Thymus (tissue), 11 donors: ENCODE results near the gene TXLNA. TPM values are rescaled to one million over a fixed set of nuclear protein-coding genes. Genes with fewer than 3 reads are reported as not detected.
A peak's percentile ranks its signal among the peaks of the same experiment; 100 is the strongest.
"Not testable (repeated sequence)": the region's sequence is repeated elsewhere in the genome, so short reads cannot be mapped to it uniquely, and the experiment has no call there.

Experiments used
- DNase-seq, 9 donors: peaks; one replicate each; pipeline ENCODE4 v3.0.0-alpha.2; 2013; ENCODE audit warnings: low spot score in 9 of 9, low read depth in 6 of 9, missing footprints in 1 of 9
- H3K27ac ChIP-seq, 2 donors: one replicate each; pipeline ENCODE4 v1.5.1; 2013; ENCODE audit warnings: control low read depth in 1 of 2, low read depth in 1 of 2, low read length in 1 of 2, mild to moderate bottlenecking in 1 of 2, moderate library complexity in 1 of 2
- H3K27me3 ChIP-seq, 2 donors: one replicate each; pipeline ENCODE4 v1.5.1; 2013; ENCODE audit warnings: low read length in 1 of 2; ENCODE audit not compliant: control insufficient read depth in 2 of 2, insufficient read depth in 1 of 2
- H3K36me3 ChIP-seq, 2 donors: one replicate each; pipeline ENCODE4 v1.5.1; 2013; ENCODE audit warnings: low read length in 1 of 2, mild to moderate bottlenecking in 1 of 2, moderate library complexity in 1 of 2; ENCODE audit not compliant: control insufficient read depth in 2 of 2, insufficient read depth in 2 of 2
- H3K4me1 ChIP-seq, 2 donors: one replicate each; pipeline ENCODE4 v1.5.1; 2013; ENCODE audit warnings: low read length in 2 of 2; ENCODE audit not compliant: control insufficient read depth in 2 of 2, insufficient read depth in 2 of 2
- H3K4me3 ChIP-seq, 2 donors: one replicate each; pipeline ENCODE4 v1.5.1; 2013; ENCODE audit warnings: low read length in 2 of 2, control low read depth in 1 of 2, mild to moderate bottlenecking in 1 of 2
- H3K9me3 ChIP-seq, 2 donors: one replicate each; pipeline ENCODE4 v1.5.1; 2013; ENCODE audit warnings: low read length in 1 of 2, mild to moderate bottlenecking in 1 of 2; ENCODE audit not compliant: control insufficient read depth in 2 of 2, insufficient read depth in 1 of 2
- WGBS: extraction: QIAGEN DNeasy Blood & Tissue Kit; methylation state at CpG from one replicate; pipeline ENCODE4 v1.1.7; 2013; 5-methylcytosine and 5-hydroxymethylcytosine counted together
- polyA plus RNA-seq: library from polyadenylated mRNA; stranded (reverse); fragments of 200-250 nt; gene quantifications from one replicate; pipeline ENCODE4 v1.2.3, GENCODE V29; 2013
- total RNA-seq: library from RNA; stranded (reverse); fragments of 120-200 nt; gene quantifications from one replicate; pipeline ENCODE4 v1.2.4, GENCODE V29; 2013
- donor health status: healthy.

The TXLNA gene
- total and polyA plus RNA-seq, 2 donors, result 17.7 to 33.1 TPM

DNA sequence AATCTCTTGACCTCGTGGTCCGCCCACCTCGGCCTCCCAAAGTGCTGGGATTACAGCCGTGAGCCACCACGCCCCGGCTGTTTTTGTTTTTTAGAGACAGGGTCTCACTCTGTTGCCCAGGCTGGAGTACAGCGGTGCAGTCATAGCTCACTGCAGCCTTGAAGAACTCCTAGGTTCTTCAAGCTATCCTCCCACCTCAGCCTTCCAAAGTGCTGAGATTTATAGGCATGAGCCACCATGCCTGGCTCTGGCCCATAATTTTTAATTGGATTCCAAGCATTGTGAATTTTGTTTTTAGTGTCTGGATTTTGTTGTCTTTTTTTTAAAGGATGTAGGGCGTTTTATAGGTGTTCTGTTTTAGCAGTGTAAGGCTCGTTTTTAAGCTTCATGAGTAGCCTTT lies 28.6 kb upstream of the TXLNA start:
- DNase-seq, result no peak
- Histone ChIP-seq H3K36me3 (peaks cover 10 to 29% of the 10 kb centered on the region in 2 donors), H3K4me1 (no peaks in the 10 kb centered on the region), H3K27me3 (no peaks in the 10 kb centered on the region), H3K9me3 (peaks cover 1 to 16% of the 10 kb centered on the region in 2 donors), H3K4me3 (no peak overlapping the region), H3K27ac (no peak overlapping the region)
- 99% methylated on average over 9 of the region's 9 CpGs for WGBS

DNA sequence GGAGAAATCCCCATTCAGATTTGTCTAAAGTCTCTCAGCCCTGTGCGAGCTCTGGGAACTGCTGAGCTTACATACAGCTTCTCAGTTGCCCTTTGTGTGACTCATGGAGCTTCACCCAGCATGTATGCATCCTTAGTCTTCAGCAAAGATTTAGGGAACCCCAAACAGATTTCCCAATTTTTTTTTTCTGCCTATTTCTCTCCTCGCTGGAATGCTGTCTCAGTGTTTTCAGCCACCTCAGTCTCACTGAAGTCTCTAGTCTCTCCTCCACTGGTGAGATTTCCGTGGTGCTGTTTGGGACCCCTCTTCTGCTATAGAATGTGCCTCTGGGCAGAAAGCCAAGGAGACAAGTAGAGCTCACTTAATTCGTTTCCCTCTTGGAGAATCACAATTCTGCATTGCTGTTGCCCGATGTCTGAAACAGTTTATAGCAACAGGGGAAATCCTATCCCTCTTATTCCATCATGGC lies 28.1 kb upstream of the TXLNA start:
- Histone ChIP-seq H3K27me3 (no peaks in the 10 kb centered on the region), H3K4me1 (no peaks in the 10 kb centered on the region), H3K27ac (no peak overlapping the region), H3K36me3 (peaks cover 15 to 34% of the 10 kb centered on the region in 2 donors), H3K4me3 (no peak overlapping the region), H3K9me3 (peaks cover 1 to 16% of the 10 kb centered on the region in 2 donors)
- no peak for DNase-seq
- 90% methylated on average over 5 of the region's 5 CpGs for WGBS

DNA sequence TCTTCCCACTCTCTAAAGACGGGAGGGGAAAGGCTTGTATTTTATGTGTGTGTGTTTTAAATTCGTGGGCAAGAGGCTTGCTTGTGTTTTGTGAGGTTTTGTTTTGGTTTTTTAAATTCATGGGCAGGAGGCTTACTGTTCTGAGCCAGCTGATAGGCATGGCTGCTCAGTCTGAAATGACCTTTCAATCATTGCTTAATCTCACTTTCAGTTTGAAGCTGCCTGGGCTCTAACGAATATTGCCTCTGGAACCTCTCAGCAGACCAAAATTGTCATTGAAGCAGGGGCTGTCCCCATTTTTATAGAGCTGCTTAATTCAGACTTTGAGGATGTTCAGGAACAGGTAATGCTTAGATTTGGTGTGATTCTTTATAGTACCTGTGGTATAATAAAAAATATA lies 20.3 kb upstream of the TXLNA start:
- no peaks in the 10 kb centered on the region for H3K4me1 ChIP-seq
- no peak overlapping the region for H3K27ac ChIP-seq
- no peaks in the 10 kb centered on the region for H3K27me3 ChIP-seq
- DNase-seq, result no peak
- H3K36me3 ChIP-seq, result peaks cover 68 to 82% of the 10 kb centered on the region in 2 donors
- 97% methylated on average over 3 of the region's 3 CpGs for WGBS
- H3K4me3 ChIP-seq, result no peak overlapping the region
- H3K9me3 ChIP-seq, result no peaks in the 10 kb centered on the region

DNA sequence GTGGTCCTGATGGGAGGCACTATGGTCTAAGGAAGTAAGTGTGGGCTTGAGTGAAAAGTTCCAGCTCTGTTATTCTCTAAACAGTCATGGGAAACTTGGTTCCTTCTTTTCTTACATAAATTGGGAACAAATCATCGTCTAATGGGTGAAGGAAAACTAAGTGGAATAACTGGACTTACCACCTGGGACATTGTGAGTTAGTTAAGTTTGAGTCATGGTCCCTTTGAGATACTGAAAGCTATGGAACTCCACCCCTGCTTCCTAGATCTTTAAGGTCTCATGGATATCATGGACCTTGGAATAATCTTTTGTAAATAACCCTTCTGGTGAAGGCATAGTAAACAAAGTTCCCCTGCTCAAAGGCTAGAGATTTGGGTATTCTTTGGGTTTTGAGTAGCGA lies 16.1 kb upstream of the TXLNA start:
- DNase-seq, result no peak
- Histone ChIP-seq H3K27ac (no peak overlapping the region), H3K9me3 (no peaks in the 10 kb centered on the region), H3K4me1 (no peaks in the 10 kb centered on the region), H3K4me3 (no peak overlapping the region), H3K36me3 (peaks cover 54 to 80% of the 10 kb centered on the region in 2 donors), H3K27me3 (no peaks in the 10 kb centered on the region)
- WGBS, result 96% methylated on average over 2 of the region's 2 CpGs

DNA sequence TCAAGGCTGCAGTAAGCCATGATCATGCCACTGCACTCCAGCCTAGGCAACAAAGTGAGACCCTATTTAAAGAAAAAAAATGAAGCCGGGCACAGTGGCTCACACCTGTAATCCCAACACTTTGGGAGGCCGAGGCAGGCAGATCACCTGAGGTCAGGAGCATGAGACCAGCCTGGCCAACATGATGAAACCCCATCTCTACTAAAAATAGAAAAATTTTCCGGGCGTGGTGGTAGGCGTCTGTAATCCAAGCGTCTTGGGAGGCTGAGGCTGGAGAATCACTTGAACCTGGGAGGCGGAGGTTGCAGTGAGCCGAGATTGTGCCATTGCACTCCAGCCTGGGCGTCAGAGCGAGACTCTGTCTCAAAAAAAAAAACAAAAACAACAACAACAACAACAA lies 13.8 kb upstream of the TXLNA start:
- not testable (repeated sequence) for DNase-seq, H3K4me1 ChIP-seq, H3K9me3 ChIP-seq, H3K27ac ChIP-seq, H3K27me3 ChIP-seq, H3K4me3 ChIP-seq
- H3K36me3 ChIP-seq, result peaks cover 54 to 78% of the 10 kb centered on the region in 2 donors
- 97% methylated on average over 10 of the region's 10 CpGs for WGBS

DNA sequence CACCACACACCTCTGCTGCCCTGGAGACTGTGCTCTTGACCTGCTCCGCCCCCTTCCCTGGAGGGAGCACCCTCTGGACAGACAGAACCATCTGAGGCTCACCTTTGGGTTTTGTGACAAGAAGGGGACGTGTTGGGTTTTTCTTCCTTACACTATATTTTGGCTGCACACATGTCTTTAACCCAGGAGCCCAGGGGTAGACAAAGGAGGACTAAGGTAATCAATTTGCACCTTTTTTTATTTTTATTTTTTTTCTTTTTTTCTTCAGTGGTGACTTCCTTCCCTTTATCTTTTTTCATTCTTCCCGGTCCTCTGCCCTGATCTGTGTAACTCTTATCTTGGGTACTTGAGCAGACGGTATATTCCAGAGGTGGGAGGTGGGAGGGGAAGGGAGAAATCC lies 8.5 kb upstream of the TXLNA start:
- WGBS, result 95% methylated on average over 4 of the region's 4 CpGs

DNA sequence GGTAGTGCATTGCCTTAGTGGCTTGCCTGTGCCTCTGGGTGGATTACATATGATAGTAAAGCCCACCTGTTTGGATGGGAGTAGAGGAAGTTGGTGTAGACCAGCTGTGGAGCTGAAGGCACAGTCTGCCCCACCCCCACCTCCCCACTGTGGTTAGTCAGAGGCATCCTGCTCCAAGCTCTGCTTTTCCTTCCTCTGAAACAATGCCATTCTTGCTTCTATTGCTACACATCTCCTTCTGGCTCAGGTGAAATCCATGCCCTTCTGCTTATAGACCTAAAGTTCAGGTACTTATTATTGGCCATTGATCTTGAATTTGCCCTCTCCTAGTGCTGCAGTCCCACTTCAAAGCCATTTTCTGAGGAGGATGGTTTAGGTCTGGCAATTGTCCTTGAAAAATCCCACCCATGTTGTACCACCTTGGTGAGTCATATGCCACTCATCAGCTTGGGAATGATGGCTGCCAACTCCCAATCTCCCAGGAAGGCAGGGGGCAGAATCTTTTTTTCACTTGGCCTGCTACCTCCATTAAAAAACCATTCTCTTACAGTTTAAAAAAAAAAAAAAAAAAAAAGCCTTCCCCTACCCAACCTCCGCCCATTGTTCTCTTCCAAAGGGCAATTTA lies 6.7 kb upstream of the TXLNA start:
- Histone ChIP-seq H3K4me1 (peaks cover 14 to 18% of the 10 kb centered on the region in 2 donors), H3K9me3 (no peaks in the 10 kb centered on the region), H3K36me3 (peaks cover 34 to 67% of the 10 kb centered on the region in 2 donors), H3K27ac (peak overlapping the region in 1 of 2 donors; percentile 60), H3K27me3 (no peaks in the 10 kb centered on the region), H3K4me3 (no peak overlapping the region)
- WGBS, result 96% methylated on average over 1 of the region's 1 CpG
- peak; percentile 57 to 89 (median 69) for DNase-seq

More for the DNA sequence above, 8.5 kb upstream of the TXLNA start:
- Histone ChIP-seq H3K4me3 (no peak overlapping the region), H3K27ac (no peak overlapping the region), H3K36me3 (peaks cover 48 to 78% of the 10 kb centered on the region in 2 donors), H3K27me3 (no peaks in the 10 kb centered on the region), H3K4me1 (peaks cover 14 to 18% of the 10 kb centered on the region in 2 donors), H3K9me3 (no peaks in the 10 kb centered on the region)
- no peak for DNase-seq

DNA sequence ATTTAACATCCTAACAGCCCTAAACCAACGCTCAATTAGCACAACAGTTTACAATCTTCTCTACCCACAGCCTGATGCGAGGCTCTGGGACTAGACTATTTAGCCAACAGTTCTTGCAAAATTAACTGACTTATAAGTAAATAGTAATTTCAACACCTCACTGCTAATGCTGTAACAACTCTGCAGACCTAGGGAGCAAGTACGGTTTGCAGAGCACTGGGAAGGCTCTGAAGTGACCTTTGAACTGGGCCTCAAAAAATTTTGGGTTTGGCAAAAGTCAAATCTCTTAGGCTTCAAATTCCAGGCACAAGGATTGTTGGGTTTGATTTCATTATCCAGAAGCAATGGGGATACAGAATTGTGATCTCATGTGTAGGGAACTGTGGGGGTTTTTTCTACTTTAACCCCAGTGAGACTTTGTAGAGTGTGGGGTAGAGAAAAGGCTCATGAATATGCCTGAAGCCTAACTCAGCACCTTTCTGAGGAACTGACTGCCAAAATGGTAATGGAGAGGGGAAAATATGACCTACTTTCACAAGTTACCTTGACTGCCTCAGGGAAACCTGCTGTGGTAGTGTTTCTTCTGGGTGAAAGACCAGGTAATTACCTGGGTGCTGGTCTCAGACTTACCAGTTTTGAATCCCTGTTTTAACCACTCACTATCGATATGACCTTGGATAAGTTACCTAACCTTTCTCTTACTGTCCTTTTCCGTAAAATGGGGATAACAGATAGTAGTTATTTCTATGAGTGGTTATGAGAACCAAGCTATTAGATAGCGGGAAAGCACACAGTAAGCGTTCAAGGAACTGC lies 889 bp upstream of the TXLNA start:
- WGBS, result 96% methylated on average over 7 of the region's 7 CpGs
- no peaks in the 10 kb centered on the region for H3K27me3 ChIP-seq
- peaks cover 19 to 27% of the 10 kb centered on the region in 2 donors for H3K36me3 ChIP-seq
- H3K9me3 ChIP-seq, result no peaks in the 10 kb centered on the region
- no peak for DNase-seq
- peaks cover 10 to 24% of the 10 kb centered on the region in 2 donors for H3K4me1 ChIP-seq
- peak overlapping the region in 1 of 2 donors; percentile 83 for H3K4me3 ChIP-seq
- H3K27ac ChIP-seq, result peak overlapping the region; percentile 25 to 86

DNA sequence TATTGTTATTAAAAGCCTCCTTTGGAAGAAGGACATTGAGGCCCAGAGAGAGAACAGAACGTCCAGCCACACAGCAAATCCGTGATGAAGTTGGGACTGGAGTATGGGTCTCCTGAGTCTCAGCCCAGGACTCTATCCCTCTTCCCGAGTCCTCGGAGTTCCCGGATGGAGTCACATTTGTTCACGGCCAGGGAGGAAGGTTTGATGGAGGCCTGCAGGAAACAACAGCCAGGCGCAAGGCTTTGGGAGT lies 357 bp upstream of the TXLNA start:
- Histone ChIP-seq H3K4me3 (peak overlapping the region; percentile 83 to 88), H3K4me1 (peaks cover 10 to 25% of the 10 kb centered on the region in 2 donors), H3K9me3 (no peaks in the 10 kb centered on the region), H3K36me3 (peaks cover 24 to 28% of the 10 kb centered on the region in 2 donors), H3K27me3 (no peaks in the 10 kb centered on the region), H3K27ac (peak overlapping the region; percentile 56 to 86)
- DNase-seq, result no peak
- WGBS, result 50% methylated on average over 7 of the region's 7 CpGs
